Tibial nerve (tissue), 4 donors: ENCODE results near the gene TPD52L2.

Experiments
- EP300 ChIP-seq, 2 donors: sonication (generic); formaldehyde crosslinking; IDR thresholded peaks; one replicate each; pipeline ENCODE4 v1.6.1; 2017; ENCODE audit warnings: antibody characterized with exemption in 2 of 2, mild to moderate bottlenecking in 1 of 2
- TF ChIP-seq, protein P1 (sequence below), 5 experiments: fragments of 200-600 bp in 3 of 5; fragments of 450-650 bp in 2 of 5; sonication (generic) in 3 of 5; IDR thresholded peaks; one replicate each; pipeline ENCODE4 v1.5.1; 2016 to 2019; ENCODE audit warnings: antibody characterized with exemption in 5 of 5, mild to moderate bottlenecking in 3 of 5, moderate library complexity in 2 of 5

DNA sequence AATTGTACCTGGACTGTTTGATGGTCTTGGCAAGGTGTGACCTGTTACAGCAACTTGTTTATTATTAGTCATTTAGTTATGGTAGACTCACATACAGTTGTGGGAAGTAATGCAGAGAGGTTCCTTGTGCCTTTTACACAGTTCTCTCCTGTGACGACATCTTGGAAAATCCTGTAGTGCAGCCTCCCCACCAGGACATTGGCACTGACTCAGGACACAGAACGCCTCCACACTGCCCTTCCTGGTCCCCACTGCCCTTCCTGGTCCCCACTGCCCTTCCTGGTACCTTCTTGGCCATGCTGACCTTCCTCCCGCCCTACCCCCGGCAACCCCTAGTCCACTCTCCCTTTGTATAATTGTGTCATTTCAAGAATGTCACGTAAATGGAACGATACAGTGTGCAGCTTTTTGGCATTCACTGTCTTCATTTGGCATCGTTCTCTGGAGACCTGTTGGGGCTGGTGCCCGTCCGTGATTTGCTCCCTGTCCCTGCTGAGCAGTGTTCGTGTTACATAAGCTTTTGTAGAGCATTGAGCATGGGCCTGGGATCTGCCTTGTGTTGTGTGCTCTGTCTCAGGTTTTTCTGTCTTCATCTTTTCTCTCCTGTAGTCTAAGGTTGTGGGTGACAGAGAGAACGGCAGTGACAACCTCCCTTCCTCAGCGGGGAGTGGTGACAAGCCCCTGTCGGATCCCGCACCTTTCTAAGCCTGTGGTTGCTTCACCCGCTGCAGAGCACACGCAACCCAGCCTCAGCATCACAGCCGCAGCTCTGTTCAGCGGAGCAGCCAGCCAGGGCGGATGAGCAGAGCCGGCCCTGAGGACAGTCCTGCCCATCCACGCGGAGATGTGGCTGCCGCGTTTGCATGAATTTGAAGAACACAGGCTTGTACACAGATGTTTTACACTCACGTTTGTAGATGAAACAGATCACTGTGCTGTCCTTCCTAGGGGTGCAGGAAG is 24.5 kb downstream of the TPD52L2 start:
- no peak for TF ChIP-seq EP300 (IDR thresholded peaks at IDR 0.05)
- TF ChIP-seq, protein P1, sequence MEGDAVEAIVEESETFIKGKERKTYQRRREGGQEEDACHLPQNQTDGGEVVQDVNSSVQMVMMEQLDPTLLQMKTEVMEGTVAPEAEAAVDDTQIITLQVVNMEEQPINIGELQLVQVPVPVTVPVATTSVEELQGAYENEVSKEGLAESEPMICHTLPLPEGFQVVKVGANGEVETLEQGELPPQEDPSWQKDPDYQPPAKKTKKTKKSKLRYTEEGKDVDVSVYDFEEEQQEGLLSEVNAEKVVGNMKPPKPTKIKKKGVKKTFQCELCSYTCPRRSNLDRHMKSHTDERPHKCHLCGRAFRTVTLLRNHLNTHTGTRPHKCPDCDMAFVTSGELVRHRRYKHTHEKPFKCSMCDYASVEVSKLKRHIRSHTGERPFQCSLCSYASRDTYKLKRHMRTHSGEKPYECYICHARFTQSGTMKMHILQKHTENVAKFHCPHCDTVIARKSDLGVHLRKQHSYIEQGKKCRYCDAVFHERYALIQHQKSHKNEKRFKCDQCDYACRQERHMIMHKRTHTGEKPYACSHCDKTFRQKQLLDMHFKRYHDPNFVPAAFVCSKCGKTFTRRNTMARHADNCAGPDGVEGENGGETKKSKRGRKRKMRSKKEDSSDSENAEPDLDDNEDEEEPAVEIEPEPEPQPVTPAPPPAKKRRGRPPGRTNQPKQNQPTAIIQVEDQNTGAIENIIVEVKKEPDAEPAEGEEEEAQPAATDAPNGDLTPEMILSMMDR (IDR thresholded peaks at IDR 0.05) = no peak
